Trophoblast cell (in vitro differentiated cells and primary cell): ENCODE measurements around the gene PSMC3.

Experiments used
- DNase-seq, 2 donors: peaks; one replicate each; pipeline ENCODE4 v3.0.0-alpha.2; 2016
- H2AFZ ChIP-seq: 2 replicates; pipeline ENCODE4 v1.6.1; 2013; ENCODE audit warnings: low read length, moderate library complexity, mild to moderate bottlenecking; ENCODE audit not compliant: insufficient read depth, poor library complexity
- H2AK5ac ChIP-seq: 2 replicates; pipeline ENCODE4 v1.6.1; 2013; ENCODE audit warnings: mild to moderate bottlenecking, low read length
- H2BK120ac ChIP-seq: 2 replicates; pipeline ENCODE4 v1.6.1; 2013; ENCODE audit warnings: low read length, mild to moderate bottlenecking, moderate library complexity; ENCODE audit not compliant: insufficient read depth, poor library complexity
- H2BK12ac ChIP-seq: 2 replicates; pipeline ENCODE4 v1.6.1; 2013; ENCODE audit warnings: mild to moderate bottlenecking, low read length, moderate library complexity
- H2BK5ac ChIP-seq: 2 replicates; pipeline ENCODE4 v1.6.1; 2013; ENCODE audit warnings: low read length, low read depth, moderate library complexity, mild to moderate bottlenecking; ENCODE audit not compliant: poor library complexity
- H3K14ac ChIP-seq: 2 replicates; pipeline ENCODE4 v1.6.1; 2013; ENCODE audit warnings: mild to moderate bottlenecking, low read length
- H3K18ac ChIP-seq: 2 replicates; pipeline ENCODE4 v1.6.1; 2013; ENCODE audit warnings: mild to moderate bottlenecking, low read length
- H3K23ac ChIP-seq: 2 replicates; pipeline ENCODE4 v1.6.1; 2013; ENCODE audit warnings: low read length
- H3K27ac ChIP-seq: 2 replicates; pipeline ENCODE4 v1.5.1; 2013; ENCODE audit warnings: low read depth, mild to moderate bottlenecking, inconsistent platforms, low read length, moderate library complexity
- H3K27me3 ChIP-seq: 2 replicates; pipeline ENCODE4 v1.6.1; 2013; ENCODE audit warnings: inconsistent platforms, mild to moderate bottlenecking, low read length, moderate library complexity; ENCODE audit not compliant: insufficient read depth
- H3K36me3 ChIP-seq, 2 experiments: 1 replicate in 1 of 2; 2 replicates in 1 of 2; pipeline ENCODE4 v1.6.1; 2013; ENCODE audit warnings: low read length in 2 of 2, mild to moderate bottlenecking in 2 of 2, moderate library complexity in 1 of 2; ENCODE audit not compliant: insufficient read depth in 2 of 2, control insufficient read depth in 1 of 2
- H3K4ac ChIP-seq: 2 replicates; pipeline ENCODE4 v1.6.1; 2013; ENCODE audit warnings: low read depth, mild to moderate bottlenecking, low read length, moderate library complexity
- H3K4me1 ChIP-seq, 2 experiments: 1 replicate in 1 of 2; 2 replicates in 1 of 2; pipeline ENCODE4 v1.6.1; 2013; ENCODE audit warnings: low read length in 2 of 2, mild to moderate bottlenecking in 2 of 2, moderate library complexity in 1 of 2; ENCODE audit not compliant: insufficient read depth in 2 of 2, control insufficient read depth in 1 of 2
- H3K4me2 ChIP-seq: 2 replicates; pipeline ENCODE4 v1.6.1; 2013; ENCODE audit warnings: inconsistent platforms, mild to moderate bottlenecking, low read length, moderate library complexity
- H3K4me3 ChIP-seq: 2 replicates; pipeline ENCODE4 v1.5.1; 2013; ENCODE audit warnings: mild to moderate bottlenecking, low read depth, low read length, inconsistent platforms
- H3K79me1 ChIP-seq: one replicate; pipeline ENCODE4 v1.6.1; 2013; ENCODE audit warnings: low read length
- H3K79me2 ChIP-seq: 2 replicates; pipeline ENCODE4 v1.6.1; 2013; ENCODE audit warnings: low read length, mild to moderate bottlenecking; ENCODE audit not compliant: control insufficient read depth, insufficient read depth, poor library complexity
- H3K9ac ChIP-seq: 2 replicates; pipeline ENCODE4 v1.6.1; 2013; ENCODE audit warnings: mild to moderate bottlenecking, low read length
- H3K9me3 ChIP-seq: 2 replicates; pipeline ENCODE4 v1.6.1; 2013; ENCODE audit warnings: low read depth, mild to moderate bottlenecking, control low read depth, inconsistent platforms, low read length; ENCODE audit not compliant: insufficient read depth
- H4K12ac ChIP-seq: 2 replicates; pipeline ENCODE4 v1.6.1; 2013; ENCODE audit warnings: low read depth, mild to moderate bottlenecking, low read length, moderate library complexity
- H4K8ac ChIP-seq: 2 replicates; pipeline ENCODE4 v1.6.1; 2013; ENCODE audit warnings: low read depth, mild to moderate bottlenecking, low read length, moderate library complexity
- H4K91ac ChIP-seq: one replicate; pipeline ENCODE4 v1.6.1; 2013; ENCODE audit warnings: low read depth, mild to moderate bottlenecking, low read length, moderate library complexity
- WGBS: extraction: QIAGEN DNeasy Blood & Tissue Kit; methylation state at CpG from one replicate; pipeline ENCODE4 v1.1.7; 2013; ENCODE audit warnings: missing lambda C conversion rate; ENCODE audit not compliant: insufficient read length, insufficient coverage; ENCODE audit errors: extremely low coverage; 5-methylcytosine and 5-hydroxymethylcytosine counted together

The PSMC3 gene

DNA sequence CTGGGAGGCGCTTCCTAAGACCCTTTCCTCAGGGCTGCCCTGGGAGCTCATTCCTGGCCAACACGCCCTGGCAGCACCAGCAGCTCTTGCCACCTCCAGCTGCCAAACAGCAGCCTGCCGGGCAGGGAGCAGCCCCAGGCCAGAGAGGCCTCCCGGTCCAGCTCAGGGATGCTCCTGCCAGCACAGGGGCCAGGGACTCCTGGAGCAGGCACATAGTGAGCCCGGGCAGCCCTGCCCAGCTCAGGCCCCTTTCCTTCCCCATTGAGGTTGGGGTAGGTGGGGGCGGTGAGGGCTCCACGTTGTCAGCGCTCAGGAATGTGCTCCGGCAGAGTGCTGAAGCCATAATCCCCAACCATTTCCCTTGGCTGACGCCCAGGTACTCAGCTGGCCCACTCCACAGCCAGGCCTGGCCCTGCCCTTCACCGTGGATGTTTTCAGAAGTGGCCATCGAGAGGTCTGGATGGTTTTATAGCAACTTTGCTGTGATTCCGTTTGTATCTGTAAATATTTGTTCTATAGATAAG lies 10.2 kb downstream of the PSMC3 start:
- peak overlapping the region; percentile 8 for H3K14ac ChIP-seq
- no peak overlapping the region for H3K4ac ChIP-seq
- no peak overlapping the region for H3K23ac ChIP-seq
- no peak overlapping the region for H2BK12ac ChIP-seq
- H3K27ac ChIP-seq: peak overlapping the region; percentile 9
- no peak overlapping the region for H2AFZ ChIP-seq
- no peak overlapping the region for H2BK5ac ChIP-seq
- H3K4me2 ChIP-seq: no peak overlapping the region
- no peak overlapping the region for H2BK120ac ChIP-seq
- no CpG with 5 or more reads among the region's 13 CpGs for WGBS
- H3K36me3 ChIP-seq: peaks cover 74 to 78% of the 10 kb centered on the region in 2 experiments
- no peak overlapping the region for H4K91ac ChIP-seq
- no peaks in the 10 kb centered on the region for H3K27me3 ChIP-seq
- peak overlapping the region; percentile 67 for H4K12ac ChIP-seq
- no peak overlapping the region for H3K18ac ChIP-seq
- H3K4me3 ChIP-seq: no peak overlapping the region
- no peak overlapping the region for H2AK5ac ChIP-seq
- H4K8ac ChIP-seq: no peak overlapping the region
- H3K9ac ChIP-seq: no peak overlapping the region
- H3K79me1 ChIP-seq: no peaks in the 10 kb centered on the region
- peaks cover 3 to 5% of the 10 kb centered on the region in 2 experiments for H3K4me1 ChIP-seq
- no peaks in the 10 kb centered on the region for H3K79me2 ChIP-seq
- H3K9me3 ChIP-seq: no peaks in the 10 kb centered on the region
- DNase-seq: peak in 1 of 2 donors; percentile 38

DNA sequence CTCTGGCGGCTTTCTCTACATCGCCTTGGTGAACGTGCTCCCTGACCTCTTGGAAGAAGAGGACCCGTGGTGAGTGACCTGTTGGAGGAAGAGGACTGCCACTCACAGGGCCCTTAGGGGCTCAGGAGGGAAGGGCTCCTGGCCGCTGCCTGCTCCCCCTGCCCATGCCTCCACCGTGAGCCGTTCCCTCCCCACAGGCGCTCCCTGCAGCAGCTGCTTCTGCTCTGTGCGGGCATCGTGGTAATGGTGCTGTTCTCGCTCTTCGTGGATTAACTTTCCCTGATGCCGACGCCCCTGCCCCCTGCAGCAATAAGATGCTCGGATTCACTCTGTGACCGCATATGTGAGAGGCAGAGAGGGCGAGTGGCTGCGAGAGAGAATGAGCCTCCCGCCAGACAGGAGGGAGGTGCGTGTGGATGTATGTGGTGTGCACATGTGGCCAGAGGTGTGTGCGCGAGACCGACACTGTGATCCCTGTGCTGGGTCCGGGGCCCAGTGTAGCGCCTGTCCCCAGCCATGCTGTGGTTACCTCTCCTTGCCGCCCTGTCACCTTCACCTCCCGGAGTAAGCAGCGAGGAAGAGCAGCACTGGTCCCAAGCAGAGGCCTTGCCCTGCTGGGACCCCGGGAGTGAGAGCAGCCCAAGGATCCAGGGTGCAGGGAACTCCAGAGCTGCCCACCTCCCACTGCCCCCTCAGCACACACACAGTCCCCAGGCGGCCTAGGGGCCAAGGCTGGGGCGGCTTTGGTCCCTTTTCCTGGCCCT lies 11.0 kb downstream of the PSMC3 start:
- no peak for DNase-seq
- Histone ChIP-seq H3K4me2 (no peak overlapping the region), H3K18ac (no peak overlapping the region)

DNA sequence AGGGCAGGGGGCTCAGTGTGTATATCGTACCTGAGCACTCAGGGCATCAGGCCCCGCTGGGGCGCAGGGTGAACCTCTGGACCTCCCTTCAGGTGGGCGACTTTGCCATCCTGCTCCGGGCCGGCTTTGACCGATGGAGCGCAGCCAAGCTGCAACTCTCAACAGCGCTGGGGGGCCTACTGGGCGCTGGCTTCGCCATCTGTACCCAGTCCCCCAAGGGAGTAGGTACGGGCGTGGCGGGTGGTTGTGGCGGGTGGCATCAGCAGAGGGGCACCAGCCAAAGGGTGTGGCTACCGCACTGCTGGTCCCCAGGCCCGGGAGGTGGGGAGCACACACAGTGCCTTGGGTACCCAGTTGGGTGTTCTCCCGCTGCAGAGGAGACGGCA lies 11.6 kb downstream of the PSMC3 start:
- H3K4me1 ChIP-seq: peaks cover 6 to 11% of the 10 kb centered on the region in 2 experiments
- H4K91ac ChIP-seq: no peak overlapping the region
- no peak overlapping the region for H2AK5ac ChIP-seq
- H2BK5ac ChIP-seq: no peak overlapping the region
- no peak overlapping the region for H4K12ac ChIP-seq
- no peaks in the 10 kb centered on the region for H3K79me1 ChIP-seq
- no peak overlapping the region for H3K4me3 ChIP-seq
- H3K36me3 ChIP-seq: peaks cover 66 to 75% of the 10 kb centered on the region in 2 experiments
- H3K79me2 ChIP-seq: peaks cover 1% of the 10 kb centered on the region
- H3K14ac ChIP-seq: no peak overlapping the region
- no peak overlapping the region for H3K23ac ChIP-seq
- no peaks in the 10 kb centered on the region for H3K9me3 ChIP-seq
- DNase-seq: no peak
- H3K27ac ChIP-seq: no peak overlapping the region
- WGBS: no CpG with 5 or more reads among the region's 19 CpGs
- H2BK12ac ChIP-seq: no peak overlapping the region
- no peak overlapping the region for H3K9ac ChIP-seq
- H3K4ac ChIP-seq: no peak overlapping the region
- no peak overlapping the region for H2BK120ac ChIP-seq
- H3K27me3 ChIP-seq: no peaks in the 10 kb centered on the region
- no peak overlapping the region for H3K4me2 ChIP-seq
- no peak overlapping the region for H2AFZ ChIP-seq
- no peak overlapping the region for H3K18ac ChIP-seq
- no peak overlapping the region for H4K8ac ChIP-seq

More for the DNA sequence above, 11.0 kb downstream of the PSMC3 start:
- Histone ChIP-seq H2AFZ (no peak overlapping the region), H3K4me1 (peaks cover 3 to 5% of the 10 kb centered on the region in 2 experiments), H4K8ac (no peak overlapping the region), H3K23ac (no peak overlapping the region), H3K79me2 (no peaks in the 10 kb centered on the region), H3K36me3 (peaks cover 72 to 79% of the 10 kb centered on the region in 2 experiments), H2AK5ac (no peak overlapping the region), H3K27me3 (no peaks in the 10 kb centered on the region), H3K4ac (no peak overlapping the region), H3K27ac (no peak overlapping the region), H3K14ac (no peak overlapping the region), H2BK120ac (no peak overlapping the region), H3K4me3 (no peak overlapping the region), H2BK5ac (no peak overlapping the region), H3K79me1 (no peaks in the 10 kb centered on the region), H2BK12ac (no peak overlapping the region), H3K9ac (no peak overlapping the region), H3K9me3 (no peaks in the 10 kb centered on the region), H4K12ac (peak overlapping the region; percentile 67), H4K91ac (no peak overlapping the region)
- WGBS: no CpG with 5 or more reads among the region's 31 CpGs

DNA sequence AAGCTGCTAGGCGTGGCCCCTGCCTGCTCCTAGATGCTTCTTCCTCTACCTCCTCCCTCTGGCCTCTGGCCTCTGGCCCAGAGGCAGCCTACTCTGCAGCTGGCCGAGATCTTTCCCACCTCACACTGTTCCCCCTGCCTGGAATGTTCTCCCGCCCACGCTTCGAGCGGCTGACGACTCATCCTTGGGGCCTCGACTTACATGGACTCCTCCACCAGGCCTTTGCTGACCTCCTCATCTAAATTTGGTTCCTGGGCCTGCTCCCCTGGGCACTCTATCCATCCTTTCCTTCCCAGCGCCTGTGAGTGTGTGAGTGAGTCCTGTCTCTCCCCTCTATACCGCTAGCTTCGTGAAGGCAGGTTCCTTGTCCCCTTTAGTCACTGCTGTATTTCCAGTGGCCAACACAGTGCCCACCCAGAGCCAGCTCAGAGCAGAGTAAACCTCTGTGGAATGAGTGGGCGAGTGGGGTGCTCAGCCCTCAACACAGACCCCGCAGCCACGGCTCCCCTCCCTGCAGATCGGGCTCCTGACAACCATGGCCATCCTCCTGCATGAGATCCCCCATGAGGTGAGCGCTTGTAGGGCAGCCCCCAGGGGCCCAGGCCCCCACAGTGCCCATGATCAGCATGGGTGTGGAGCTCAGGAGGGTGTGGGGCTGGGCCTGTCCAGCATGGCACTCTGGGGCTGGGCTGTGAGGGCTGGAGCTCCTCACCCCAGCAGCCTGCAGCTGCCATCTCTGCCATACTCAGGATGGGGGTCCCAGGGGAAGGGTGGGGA lies 12.1 kb downstream of the PSMC3 start:
- H3K27me3 ChIP-seq: no peaks in the 10 kb centered on the region
- no peak overlapping the region for H2BK12ac ChIP-seq
- H3K14ac ChIP-seq: no peak overlapping the region
- H3K4me1 ChIP-seq: peaks cover 12 to 17% of the 10 kb centered on the region in 2 experiments
- H3K4ac ChIP-seq: no peak overlapping the region
- no peak overlapping the region for H3K18ac ChIP-seq
- WGBS: no CpG with 5 or more reads among the region's 16 CpGs
- no peak overlapping the region for H2AK5ac ChIP-seq
- H2BK5ac ChIP-seq: no peak overlapping the region
- H2BK120ac ChIP-seq: no peak overlapping the region
- no peak overlapping the region for H3K9ac ChIP-seq
- no peak overlapping the region for H3K23ac ChIP-seq
- no peak overlapping the region for H2AFZ ChIP-seq
- H3K9me3 ChIP-seq: no peaks in the 10 kb centered on the region
- no peak for DNase-seq
- no peak overlapping the region for H4K91ac ChIP-seq
- H3K27ac ChIP-seq: no peak overlapping the region
- H3K36me3 ChIP-seq: peaks cover 63 to 71% of the 10 kb centered on the region in 2 experiments
- H3K4me3 ChIP-seq: no peak overlapping the region
- H4K12ac ChIP-seq: no peak overlapping the region
- H3K79me1 ChIP-seq: no peaks in the 10 kb centered on the region
- H3K79me2 ChIP-seq: peaks cover 1% of the 10 kb centered on the region
- no peak overlapping the region for H3K4me2 ChIP-seq
- no peak overlapping the region for H4K8ac ChIP-seq
